Liver (tissue), 9 donors: ENCODE data around the gene IRAG1. TPM values are rescaled to one million over a fixed set of nuclear protein-coding genes. Genes with fewer than 3 reads are reported as not detected.

ENCODE experiments used
- DNase-seq: peaks from one replicate; pipeline ENCODE4 v3.0.0-alpha.2; 2017; ENCODE audit warnings: low spot score
- H3K27ac ChIP-seq, 2 donors: one replicate each; pipeline ENCODE4 v1.7.0; 2013; ENCODE audit warnings: inconsistent platforms in 2 of 2, low read length in 2 of 2, control low read depth in 1 of 2, low read depth in 1 of 2, mild to moderate bottlenecking in 1 of 2
- H3K27me3 ChIP-seq, 4 donors: one replicate each; pipeline versions ENCODE4 v1.6.1 to v1.7.0; 2013; ENCODE audit warnings: low read length in 3 of 4, inconsistent platforms in 1 of 4, mild to moderate bottlenecking in 1 of 4, moderate library complexity in 1 of 4; ENCODE audit not compliant: control insufficient read depth in 4 of 4, insufficient read depth in 4 of 4
- H3K36me3 ChIP-seq, 4 donors: one replicate each; pipeline versions ENCODE4 v1.6.1 to v1.7.0; 2013; ENCODE audit warnings: low read length in 3 of 4, mild to moderate bottlenecking in 3 of 4, low read depth in 1 of 4, moderate library complexity in 1 of 4; ENCODE audit not compliant: control insufficient read depth in 4 of 4, insufficient read depth in 3 of 4
- H3K4me1 ChIP-seq, 4 donors: one replicate each; pipeline versions ENCODE4 v1.6.1 to v1.7.0; 2013; ENCODE audit warnings: low read length in 3 of 4, mild to moderate bottlenecking in 3 of 4, moderate library complexity in 1 of 4; ENCODE audit not compliant: control insufficient read depth in 4 of 4, insufficient read depth in 4 of 4
- H3K4me3 ChIP-seq, 3 donors: one replicate each; pipeline versions ENCODE4 v1.6.1 to v1.7.0; 2013; ENCODE audit warnings: low read length in 3 of 3, control low read depth in 1 of 3, low read depth in 1 of 3, mild to moderate bottlenecking in 1 of 3
- H3K9ac ChIP-seq, 2 donors: one replicate each; pipeline ENCODE4 v1.7.0; 2013; ENCODE audit warnings: low read length in 2 of 2, mild to moderate bottlenecking in 2 of 2, moderate library complexity in 2 of 2, control low read depth in 1 of 2, low read depth in 1 of 2
- H3K9me3 ChIP-seq, 4 donors: one replicate each; pipeline versions ENCODE4 v1.6.1 to v1.7.0; 2013; ENCODE audit warnings: low read length in 3 of 4; ENCODE audit not compliant: control insufficient read depth in 4 of 4
- ATF3 ChIP-seq: IDR thresholded peaks from 2 replicates; pipeline ENCODE4 v1.6.1; 2016; ENCODE audit warnings: antibody characterized with exemption
- CTCF ChIP-seq: fragments of 150-350 bp; IDR thresholded peaks from 2 replicates; pipeline ENCODE4 v1.5.1; 2017; ENCODE audit warnings: improper control_type of control experiment, low read depth, low read length; ENCODE audit not compliant: missing input control
- EGR1 ChIP-seq, 2 donors: IDR thresholded peaks; 2 replicates each; pipeline ENCODE4 v1.6.1; 2016 to 2018; ENCODE audit warnings: antibody characterized with exemption in 2 of 2, low read depth in 2 of 2
- FOXA1 ChIP-seq: IDR thresholded peaks from 2 replicates; pipeline ENCODE4 v1.6.1; 2016; ENCODE audit warnings: antibody characterized with exemption
- FOXA2 ChIP-seq: IDR thresholded peaks from 2 replicates; pipeline ENCODE4 v1.6.1; 2016; ENCODE audit warnings: antibody characterized with exemption
- GABPA ChIP-seq, 2 donors: IDR thresholded peaks in 1 of 2; conservative IDR thresholded peaks in 1 of 2; 2 replicates each; pipeline ENCODE4 v1.6.1; 2016; ENCODE audit warnings: antibody characterized with exemption in 2 of 2, mild to moderate bottlenecking in 1 of 2, moderate library complexity in 1 of 2
- HNF4G ChIP-seq: IDR thresholded peaks from 2 replicates; pipeline ENCODE4 v1.6.1; 2016; ENCODE audit warnings: antibody characterized with exemption
- JUND ChIP-seq, 2 donors: IDR thresholded peaks; 2 replicates each; pipeline ENCODE4 v1.6.1; 2016; ENCODE audit warnings: antibody characterized with exemption in 2 of 2
- RAD21 ChIP-seq, 2 donors: IDR thresholded peaks; 2 replicates each; pipeline ENCODE4 v1.6.1; 2016; ENCODE audit warnings: antibody characterized with exemption in 2 of 2, mild to moderate bottlenecking in 2 of 2
- RXRA ChIP-seq, 2 donors: IDR thresholded peaks; 2 replicates each; pipeline ENCODE4 v1.6.1; 2017 to 2018; ENCODE audit warnings: antibody characterized with exemption in 2 of 2, mild to moderate bottlenecking in 1 of 2
- SP1 ChIP-seq: IDR thresholded peaks from 2 replicates; pipeline ENCODE4 v1.6.1; 2018; ENCODE audit warnings: antibody characterized with exemption, mild to moderate bottlenecking
- TAF1 ChIP-seq: conservative IDR thresholded peaks from 2 replicates; pipeline ENCODE4 v1.6.1; 2016; ENCODE audit warnings: antibody characterized with exemption, mild to moderate bottlenecking
- YY1 ChIP-seq: IDR thresholded peaks from 2 replicates; pipeline ENCODE4 v1.6.1; 2016; ENCODE audit warnings: antibody characterized with exemption, mild to moderate bottlenecking
- WGBS: extraction: QIAGEN DNeasy Blood & Tissue Kit; methylation state at CpG from one replicate; pipeline ENCODE4 v1.1.7; 2013; 5-methylcytosine and 5-hydroxymethylcytosine counted together
- polyA plus RNA-seq, 2 donors: library from polyadenylated mRNA; stranded (reverse) in 1 of 2; unstranded in 1 of 2; fragments of 200-250 nt in 1 of 2; fragments of >200 nt in 1 of 2; fragmentation: Nextera tagmentation in 1 of 2; extraction: Ambion mirVana in 1 of 2; gene quantifications; one replicate each; pipeline versions ENCODE4 v1.2.1 to v1.2.3, GENCODE V29; 2013 to 2015
- total RNA-seq, 2 donors: library from RNA; depleted of rRNA; stranded (reverse); fragments of >200 nt; gene quantifications; one replicate each; pipeline ENCODE4 v1.2.3, GENCODE V29; 2014
- TF ChIP-seq, protein P1 (sequence below): IDR thresholded peaks from 2 replicates; pipeline ENCODE4 v1.6.1; 2016; ENCODE audit warnings: antibody characterized with exemption
- TF ChIP-seq, protein P2 (sequence below): IDR thresholded peaks from 2 replicates; pipeline ENCODE4 v1.6.1; 2016; ENCODE audit warnings: antibody characterized with exemption, mild to moderate bottlenecking
- donor health status: healthy.
- donor health status: healthy.
- donor health status: healthy.
- donor health status: healthy.
- donor health status: healthy.

IRAG1 gene
- total and polyA plus RNA-seq, 4 donors, result 0.29 to 4.4 (median 2.0) TPM

- Histone ChIP-seq H3K27me3 (no peaks in the 10 kb centered on the region), H3K4me3 (no peak overlapping the region), H3K36me3 (no peaks in the 10 kb centered on the region), H3K9ac (no peak overlapping the region), H3K27ac (no peak overlapping the region), H3K4me1 (no peaks in the 10 kb centered on the region), H3K9me3 (no peaks in the 10 kb centered on the region)
- TF ChIP-seq RAD21 (IDR thresholded peaks at IDR 0.05), result no peak
- no peak for TF ChIP-seq FOXA1
- TF ChIP-seq, protein P1, sequence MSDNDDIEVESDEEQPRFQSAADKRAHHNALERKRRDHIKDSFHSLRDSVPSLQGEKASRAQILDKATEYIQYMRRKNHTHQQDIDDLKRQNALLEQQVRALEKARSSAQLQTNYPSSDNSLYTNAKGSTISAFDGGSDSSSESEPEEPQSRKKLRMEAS, result no peak
- no peak for TF ChIP-seq SP1
- TF ChIP-seq CTCF, result no peak
- TF ChIP-seq GABPA (IDR thresholded peaks at IDR 0.05 in 1 of 2, conservative IDR thresholded peaks at IDR 0.05 in 1 of 2), result no peak
- DNase-seq, result no peak
- 81% methylated on average over 2 of the region's 2 CpGs for WGBS
Measured at GRCh38 chr11:10719616-10720015, 26.1 kb upstream of the IRAG1 start.

- 81% methylated on average over 9 of the region's 9 CpGs for WGBS
- no peak for TF ChIP-seq JUND (IDR thresholded peaks at IDR 0.05)
- TF ChIP-seq, protein P2, sequence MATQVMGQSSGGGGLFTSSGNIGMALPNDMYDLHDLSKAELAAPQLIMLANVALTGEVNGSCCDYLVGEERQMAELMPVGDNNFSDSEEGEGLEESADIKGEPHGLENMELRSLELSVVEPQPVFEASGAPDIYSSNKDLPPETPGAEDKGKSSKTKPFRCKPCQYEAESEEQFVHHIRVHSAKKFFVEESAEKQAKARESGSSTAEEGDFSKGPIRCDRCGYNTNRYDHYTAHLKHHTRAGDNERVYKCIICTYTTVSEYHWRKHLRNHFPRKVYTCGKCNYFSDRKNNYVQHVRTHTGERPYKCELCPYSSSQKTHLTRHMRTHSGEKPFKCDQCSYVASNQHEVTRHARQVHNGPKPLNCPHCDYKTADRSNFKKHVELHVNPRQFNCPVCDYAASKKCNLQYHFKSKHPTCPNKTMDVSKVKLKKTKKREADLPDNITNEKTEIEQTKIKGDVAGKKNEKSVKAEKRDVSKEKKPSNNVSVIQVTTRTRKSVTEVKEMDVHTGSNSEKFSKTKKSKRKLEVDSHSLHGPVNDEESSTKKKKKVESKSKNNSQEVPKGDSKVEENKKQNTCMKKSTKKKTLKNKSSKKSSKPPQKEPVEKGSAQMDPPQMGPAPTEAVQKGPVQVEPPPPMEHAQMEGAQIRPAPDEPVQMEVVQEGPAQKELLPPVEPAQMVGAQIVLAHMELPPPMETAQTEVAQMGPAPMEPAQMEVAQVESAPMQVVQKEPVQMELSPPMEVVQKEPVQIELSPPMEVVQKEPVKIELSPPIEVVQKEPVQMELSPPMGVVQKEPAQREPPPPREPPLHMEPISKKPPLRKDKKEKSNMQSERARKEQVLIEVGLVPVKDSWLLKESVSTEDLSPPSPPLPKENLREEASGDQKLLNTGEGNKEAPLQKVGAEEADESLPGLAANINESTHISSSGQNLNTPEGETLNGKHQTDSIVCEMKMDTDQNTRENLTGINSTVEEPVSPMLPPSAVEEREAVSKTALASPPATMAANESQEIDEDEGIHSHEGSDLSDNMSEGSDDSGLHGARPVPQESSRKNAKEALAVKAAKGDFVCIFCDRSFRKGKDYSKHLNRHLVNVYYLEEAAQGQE, result no peak
- TF ChIP-seq FOXA1, result no peak
- TF ChIP-seq EGR1 (IDR thresholded peaks at IDR 0.05; ENCODE audit: low read depth in 2 of 2), result no peak
- no peak for TF ChIP-seq ATF3
- no peak for TF ChIP-seq SP1
- no peak for TF ChIP-seq RAD21 (IDR thresholded peaks at IDR 0.05)
- no peak for TF ChIP-seq HNF4G
- TF ChIP-seq YY1, result no peak
- TF ChIP-seq, protein P1, result no peak
- TF ChIP-seq FOXA2, result no peak
- no peak for TF ChIP-seq TAF1
- TF ChIP-seq CTCF, result no peak
- TF ChIP-seq RXRA (IDR thresholded peaks at IDR 0.05), result no peak
- no peak overlapping the region for H3K9ac ChIP-seq
Measured at GRCh38 chr11:10716543-10717259, 23.1 kb upstream of the IRAG1 start.

More at GRCh38 chr11:10716543-10717259, 23.1 kb upstream of the IRAG1 start:
- no peak overlapping the region for H3K27ac ChIP-seq
- H3K36me3 ChIP-seq, result no peaks in the 10 kb centered on the region
- no peak overlapping the region for H3K4me3 ChIP-seq
- H3K9me3 ChIP-seq, result no peaks in the 10 kb centered on the region
- H3K4me1 ChIP-seq, result no peaks in the 10 kb centered on the region
- DNase-seq, result no peak
- H3K27me3 ChIP-seq, result no peaks in the 10 kb centered on the region
